HepG2 (cell line): Measurements from ENCODE around the gene NFE2. TPM values are rescaled to one million over a fixed set of nuclear protein-coding genes. Genes with fewer than 3 reads are reported as not detected.
A peak's percentile ranks its signal among the peaks of the same experiment; 100 is the strongest.

Source experiments
- ATAC-seq: fragments of 200-7000 bp; cut with Tn5 transposase; 3 replicates; pipeline ENCODE4 v1.9.1; 2020; ENCODE audit warnings: mild to moderate bottlenecking, moderate library complexity
- BruUV-seq: library from RNA; stranded (reverse); fragments of 400-500 nt; replicated peaks from 2 replicates; lab custom pipeline; 2021; lab: Mats Ljungman, UMichigan
- CTCF ChIA-PET: fragments of 300-600 bp; formaldehyde crosslinking; extraction: SDS; loops from one replicate; lab custom pipeline; 2021; ENCODE audit warnings: low total read pairs, inconsistent platforms, low intra/inter-chr PET ratio; lab: Yijun Ruan, JAX
- POLR2A ChIA-PET: fragments of 350-600 bp; sonication (Branson Sonifier 250); formaldehyde crosslinking; loops from one replicate; lab custom pipeline; 2020; ENCODE audit warnings: antibody characterized with exemption, inconsistent platforms; lab: Yijun Ruan, JAX
- DNase-seq: peaks from one replicate; pipeline ENCODE4 v3.0.0-alpha.2; 2015; ENCODE audit warnings: low spot score
- FAIRE-seq: peaks from 3 replicates; lab custom pipeline; 2011; peaks lifted over from hg19 to GRCh38; lab: Jason Lieb, UNC
- H2AFZ ChIP-seq: one replicate; pipeline ENCODE4 v1.6.1; 2011; ENCODE audit warnings: low read length, inconsistent platforms
- H3K27ac ChIP-seq: fragments of 300-600 bp; 3 replicates; pipeline ENCODE4 v1.8.0; 2011; ENCODE audit warnings: mixed run types, mild to moderate bottlenecking, mixed read lengths, low read length, inconsistent platforms; ENCODE audit not compliant: insufficient read depth; ENCODE audit errors: extremely low read length
- H3K27me3 ChIP-seq, 2 experiments: fragments of 200-600 bp in 1 of 2; 2 replicates in 1 of 2; 3 replicates in 1 of 2; pipeline versions ENCODE4 v1.6.0 to v1.8.0; 2011; ENCODE audit warnings: low read length in 2 of 2, mild to moderate bottlenecking in 2 of 2, moderate library complexity in 2 of 2, inconsistent platforms in 1 of 2; ENCODE audit not compliant: insufficient read depth in 2 of 2, control insufficient read depth in 1 of 2
- H3K36me3 ChIP-seq, 2 experiments: fragments of 200-600 bp in 1 of 2; replicated peaks in 1 of 2; 2 replicates in 1 of 2; 3 replicates in 1 of 2; pipeline versions ENCODE4 v1.5.1 to v1.8.0; 2011; ENCODE audit warnings: low read length in 2 of 2, inconsistent platforms in 1 of 2; ENCODE audit not compliant: insufficient read depth in 2 of 2, control insufficient read depth in 1 of 2
- H3K4me1 ChIP-seq: 2 replicates; pipeline ENCODE4 v1.5.1; 2012; ENCODE audit warnings: low read length, inconsistent platforms; ENCODE audit not compliant: insufficient read depth
- H3K4me2 ChIP-seq: 2 replicates; pipeline ENCODE4 v1.6.0; 2011; ENCODE audit warnings: low read depth, low read length, inconsistent platforms
- H3K4me3 ChIP-seq, 3 experiments: fragments of 200-600 bp in 1 of 3; sonication (generic), shearing (Covaris generic) in 1 of 3; replicated peaks in 1 of 3; 2 replicates each; pipeline ENCODE4 v1.5.1; 2011 to 2016; ENCODE audit warnings: low read length in 3 of 3, inconsistent platforms in 2 of 3, low read depth in 2 of 3, mild to moderate bottlenecking in 2 of 3, control low read depth in 1 of 3, mixed read lengths in 1 of 3; ENCODE audit not compliant: insufficient read depth in 1 of 3
- H3K79me2 ChIP-seq: one replicate; pipeline ENCODE4 v1.6.1; 2011; ENCODE audit warnings: low read length, inconsistent platforms; ENCODE audit not compliant: insufficient read depth
- H3K9ac ChIP-seq: 2 replicates; pipeline ENCODE4 v1.6.0; 2011; ENCODE audit warnings: mild to moderate bottlenecking, low read depth, low read length, inconsistent platforms; ENCODE audit not compliant: insufficient read depth
- H3K9me3 ChIP-seq: 2 replicates; pipeline ENCODE4 v1.5.1; 2012; ENCODE audit warnings: mild to moderate bottlenecking, low read length
- H4K20me1 ChIP-seq: 2 replicates; pipeline ENCODE4 v1.6.0; 2011; ENCODE audit warnings: inconsistent platforms, mild to moderate bottlenecking, low read length, moderate library complexity; ENCODE audit not compliant: insufficient read depth
- ATF7 ChIP-seq, 2 experiments: fragments of 450-650 bp in 1 of 2; sonication (generic) in 1 of 2; formaldehyde crosslinking in 1 of 2; IDR thresholded peaks; 2 replicates each; pipeline versions ENCODE4 v1.4.0 to v1.6.1; 2016 to 2020; ENCODE audit warnings: antibody characterized with exemption in 1 of 2, mild to moderate bottlenecking in 1 of 2, missing genetic modification reagents in 1 of 2
- CCAR2 ChIP-seq: fragments of 200-400 bp; formaldehyde crosslinking; optimal IDR thresholded peaks from 2 replicates; pipeline ENCODE3; 2018; ENCODE audit warnings: low read depth, mild to moderate bottlenecking, low read length, moderate library complexity
- CREB1 ChIP-seq, 2 experiments: fragments of 450-650 bp in 1 of 2; IDR thresholded peaks; 2 replicates each; pipeline ENCODE4 v1.6.1; 2016 to 2017; ENCODE audit warnings: control low read depth in 1 of 2, mild to moderate bottlenecking in 1 of 2, missing compliant biosample characterization in 1 of 2, missing genetic modification characterization in 1 of 2
- JDP2 ChIP-seq: sonication (generic); formaldehyde crosslinking; IDR thresholded peaks from 2 replicates; pipeline ENCODE4 v1.8.1; 2022; ENCODE audit warnings: missing genetic modification reagents, borderline replicate concordance
- KDM6A ChIP-seq: IDR thresholded peaks from 2 replicates; pipeline ENCODE4 v1.6.1; 2016; ENCODE audit warnings: low read depth
- MXD3 ChIP-seq: IDR thresholded peaks from 2 replicates; pipeline ENCODE4 v1.6.1; 2016; ENCODE audit warnings: mild to moderate bottlenecking, missing biosample characterization, missing genetic modification reagents
- NCOR1 ChIP-seq: fragments of 200-600 bp; sonication (generic); IDR thresholded peaks from 2 replicates; pipeline ENCODE4 v1.7.0; 2017; ENCODE audit warnings: antibody characterized with exemption, low read length, borderline replicate concordance
- PHF8 ChIP-seq: sonication (generic); formaldehyde crosslinking; IDR thresholded peaks from 2 replicates; pipeline ENCODE4 v1.5.0; 2020; ENCODE audit warnings: missing genetic modification reagents
- POLR2G ChIP-seq: fragments of 200-400 bp; formaldehyde crosslinking; IDR thresholded peaks from 2 replicates; pipeline ENCODE4 v1.6.1; 2018; ENCODE audit warnings: mild to moderate bottlenecking, low read depth, low read length, moderate library complexity
- REL ChIP-seq: sonication (generic); formaldehyde crosslinking; conservative IDR thresholded peaks from 2 replicates; pipeline ENCODE4 v1.8.0; 2022; ENCODE audit warnings: mild to moderate bottlenecking, missing genetic modification reagents, moderate library complexity
- SP140L ChIP-seq: sonication (generic); formaldehyde crosslinking; IDR thresholded peaks from 2 replicates; pipeline ENCODE4 v1.4.0; 2020; ENCODE audit warnings: missing genetic modification reagents, borderline replicate concordance
- ZNF574 ChIP-seq: sonication (generic); formaldehyde crosslinking; IDR thresholded peaks from 2 replicates; pipeline ENCODE4 v1.4.0; 2020; ENCODE audit warnings: missing genetic modification reagents
- ZNF619 ChIP-seq: sonication (generic); formaldehyde crosslinking; IDR thresholded peaks from 2 replicates; pipeline ENCODE4 v1.4.0; 2020; ENCODE audit warnings: mild to moderate bottlenecking, missing genetic modification reagents
- ZNF652 ChIP-seq: IDR thresholded peaks from 2 replicates; pipeline ENCODE4 v1.6.1; 2016; ENCODE audit warnings: low read depth, borderline replicate concordance
- WGBS: methylation state at CpG from one replicate; pipeline ENCODE4 v1.1.6; 2017; ENCODE audit warnings: low lambda C conversion rate; 5-methylcytosine and 5-hydroxymethylcytosine counted together
- in situ Hi-C: cut with HindIII; loops from 2 replicates; pipeline ENCODE4 v1.10.0; 2017; ENCODE audit warnings: low pct_unique_long_range_greater_than_20kb; ENCODE audit not compliant: extremely low pct_ligation_motif_present
- intact Hi-C: fragments of 100-400 bp; cut with micrococcal nuclease; formaldehyde crosslinking; loops from one replicate; pipeline ENCODE4 v1.10.0; 2022; ENCODE audit not compliant: unreplicated experiment
- polyA plus RNA-seq, 8 experiments: library from polyadenylated mRNA; depleted of rRNA in 3 of 8; stranded (reverse) in 7 of 8; unstranded in 1 of 8; fragments of >200 nt; fragmentation: Illumina TruSeq in 4 of 8; extraction: Trizol in 4 of 8; gene quantifications; 2 replicates each; pipeline versions ENCODE4 v1.2.1 to v1.2.3, GENCODE V29; 2011 to 2016; ENCODE audit warnings: low read depth in 4 of 8, missing spikeins in 1 of 8, mixed read lengths in 1 of 8; ENCODE audit not compliant: insufficient read depth in 1 of 8
- total RNA-seq, 5 experiments: library from RNA; depleted of rRNA; stranded (reverse); fragments of >200 nt; fragmentation: Illumina TruSeq; extraction: Trizol; gene quantifications; 2 replicates each; pipeline ENCODE4 v1.2.3, GENCODE V29; 2016; ENCODE audit warnings: low read depth in 1 of 5

NFE2 gene
- total and polyA plus RNA-seq, 2 of the 13 experiments (the other 11 are each of a cell fraction or from before 2014, with no cell fraction given) = 4.5 to 7.8 TPM

- in situ Hi-C loops (no loop called here), intact Hi-C loops (no loop called here)
- POLR2A ChIA-PET = interaction anchor here (1.2 kb wide), 1 partner anchor 17 kb away, joined by 8 read pairs; the partner anchor contains the start of genes CBX5 and HNRNPA1
- Histone ChIP-seq H3K4me2 (no peak overlapping the region), H3K27me3 (no peaks in the 10 kb centered on the region), H3K9ac (no peak overlapping the region), H3K9me3 (no peaks in the 10 kb centered on the region), H3K4me3 (no peak overlapping the region), H4K20me1 (no peaks in the 10 kb centered on the region), H3K79me2 (no peaks in the 10 kb centered on the region), H2AFZ (no peak overlapping the region), H3K27ac (no peak overlapping the region), H3K36me3 (peaks cover 0 to under 1% of the 10 kb centered on the region in 2 experiments; a peak in 1 of 5 replicates), H3K4me1 (peaks cover 11% of the 10 kb centered on the region)
- no peak for TF ChIP-seq KDM6A
- TF ChIP-seq ATF7 (IDR thresholded peaks at IDR 0.05) = peak; percentile 52
- TF ChIP-seq ATF7 (CRISPR knock-in tag; IDR thresholded peaks at IDR 0.05) = no peak
- peak; percentile 35; the same call in 1 of the 2 replicates for TF ChIP-seq CREB1 (IDR thresholded peaks at IDR 0.05)
- TF ChIP-seq CREB1 (CRISPR knock-in tag; IDR thresholded peaks at IDR 0.05) = no peak
- ATAC-seq = no peak
- no peak for FAIRE-seq
- WGBS = 47% methylated on average over 4 of the region's 4 CpGs
- no TSS peak for BruUV-seq
- CTCF ChIA-PET = no interaction called here
- no peak for DNase-seq
These were observed 38.4 kb downstream of the NFE2 start for GRCh38 chr12:54262403-54262925.

GRCh38 chr12:54261815-54262402 is 38.9 kb downstream of the NFE2 start:
- H4K20me1 ChIP-seq = no peaks in the 10 kb centered on the region
- DNase-seq = no peak
- WGBS = 89% methylated on average over 5 of the region's 5 CpGs
- no peak overlapping the region for H3K9ac ChIP-seq
- CTCF ChIA-PET = no interaction called here
- intact Hi-C loops = no loop called here
- no peaks in the 10 kb centered on the region for H3K27me3 ChIP-seq
- no peak overlapping the region for H3K4me3 ChIP-seq
- no TSS peak for BruUV-seq
- no peak for FAIRE-seq
- no peak overlapping the region for H2AFZ ChIP-seq
- H3K79me2 ChIP-seq = no peaks in the 10 kb centered on the region
- POLR2A ChIA-PET = interaction anchor here (1.2 kb wide), 1 partner anchor 18 kb away, joined by 8 read pairs; the partner anchor contains the start of genes CBX5 and HNRNPA1
- in situ Hi-C loops = no loop called here
- no peaks in the 10 kb centered on the region for H3K9me3 ChIP-seq
- H3K4me2 ChIP-seq = no peak overlapping the region
- ATAC-seq = no peak
- peaks cover 0 to 6% of the 10 kb centered on the region in 2 experiments; a peak in 2 of 5 replicates for H3K36me3 ChIP-seq
- H3K27ac ChIP-seq = no peak overlapping the region
- H3K4me1 ChIP-seq = peaks cover 11% of the 10 kb centered on the region
- no peak for TF ChIP-seq ZNF574
- no peak for TF ChIP-seq SP140L (CRISPR knock-in tag)
- no peak for TF ChIP-seq JDP2 (CRISPR knock-in tag)
- TF ChIP-seq POLR2G = no peak
- no peak for TF ChIP-seq ZNF652 (CRISPR knock-in tag)
- TF ChIP-seq MXD3 (CRISPR knock-in tag) = no peak
- no peak for TF ChIP-seq PHF8
- no peak for TF ChIP-seq ZNF619 (CRISPR knock-in tag)
- TF ChIP-seq CCAR2 = no peak
- no peak for TF ChIP-seq NCOR1
- no peak for TF ChIP-seq REL
